HepG2 (cell line): ENCODE measurements around the gene MRPL38. TPM values are rescaled to one million over a fixed set of nuclear protein-coding genes. Genes with fewer than 3 reads are reported as not detected.

Experiments
- CBX1 ChIP-seq: IDR thresholded peaks from one replicate; pipeline ENCODE4 v1.6.1; 2016; ENCODE audit warnings: antibody characterized with exemption, low read depth
- DPF2 ChIP-seq: sonication (generic); formaldehyde crosslinking; IDR thresholded peaks from 2 replicates; pipeline ENCODE4 v1.4.0; 2020; ENCODE audit warnings: mild to moderate bottlenecking, low read depth, missing genetic modification reagents, borderline replicate concordance
- FOXJ3 ChIP-seq: sonication (generic); formaldehyde crosslinking; IDR thresholded peaks from 2 replicates; pipeline ENCODE4 v1.4.0; 2020; ENCODE audit warnings: missing genetic modification reagents, mild to moderate bottlenecking, borderline replicate concordance
- GZF1 ChIP-seq: sonication (generic); formaldehyde crosslinking; IDR thresholded peaks from 2 replicates; pipeline ENCODE4 v1.5.1; 2020; ENCODE audit warnings: mild to moderate bottlenecking, missing genetic modification reagents
- NR2F2 ChIP-seq: IDR thresholded peaks from 2 replicates; pipeline ENCODE4 v1.6.1; 2012; ENCODE audit warnings: low read depth, inconsistent platforms, borderline replicate concordance
- NR3C1 ChIP-seq: sonication (generic); formaldehyde crosslinking; IDR thresholded peaks from 2 replicates; pipeline ENCODE4 v1.4.0; 2020; ENCODE audit warnings: missing genetic modification reagents
- ZNF20 ChIP-seq: sonication (generic); formaldehyde crosslinking; IDR thresholded peaks from 2 replicates; pipeline ENCODE4 v1.4.0; 2020; ENCODE audit warnings: mild to moderate bottlenecking, moderate library complexity, missing genetic modification reagents
- ZNF558 ChIP-seq: sonication (generic); formaldehyde crosslinking; IDR thresholded peaks from 2 replicates; pipeline ENCODE4 v1.9.0; 2022; ENCODE audit warnings: mild to moderate bottlenecking, missing genetic modification reagents, borderline replicate concordance
- ZNF615 ChIP-seq: sonication (generic); formaldehyde crosslinking; IDR thresholded peaks from 2 replicates; pipeline ENCODE4 v1.5.0; 2020; ENCODE audit warnings: mild to moderate bottlenecking, missing genetic modification reagents, borderline replicate concordance
- ZNF816 ChIP-seq: sonication (generic); formaldehyde crosslinking; IDR thresholded peaks from 2 replicates; pipeline ENCODE4 v1.8.0; 2022; ENCODE audit warnings: missing genetic modification reagents, mild to moderate bottlenecking, borderline replicate concordance
- polyA plus RNA-seq, 8 experiments: library from polyadenylated mRNA; depleted of rRNA in 3 of 8; stranded (reverse) in 7 of 8; unstranded in 1 of 8; fragments of >200 nt; fragmentation: Illumina TruSeq in 4 of 8; extraction: Trizol in 4 of 8; gene quantifications; 2 replicates each; pipeline versions ENCODE4 v1.2.1 to v1.2.3, GENCODE V29; 2011 to 2016; ENCODE audit warnings: low read depth in 4 of 8, missing spikeins in 1 of 8, mixed read lengths in 1 of 8; ENCODE audit not compliant: insufficient read depth in 1 of 8
- total RNA-seq, 5 experiments: library from RNA; depleted of rRNA; stranded (reverse); fragments of >200 nt; fragmentation: Illumina TruSeq; extraction: Trizol; gene quantifications; 2 replicates each; pipeline ENCODE4 v1.2.3, GENCODE V29; 2016; ENCODE audit warnings: low read depth in 1 of 5
- TF ChIP-seq, protein P1 (sequence below): IDR thresholded peaks from 2 replicates; pipeline ENCODE4 v1.6.1; 2016
- TF ChIP-seq, protein P2 (sequence below): sonication (generic); formaldehyde crosslinking; IDR thresholded peaks from 2 replicates; pipeline ENCODE4 v1.4.0; 2020; ENCODE audit warnings: missing genetic modification reagents, borderline replicate concordance
- TF ChIP-seq, protein P3 (sequence below): sonication (generic); formaldehyde crosslinking; IDR thresholded peaks from 2 replicates; pipeline ENCODE4 v1.4.0; 2020; ENCODE audit warnings: missing genetic modification reagents
- TF ChIP-seq, protein P4 (sequence below): sonication (generic); formaldehyde crosslinking; conservative IDR thresholded peaks from 2 replicates; pipeline ENCODE4 v1.8.0; 2022; ENCODE audit warnings: mild to moderate bottlenecking, moderate library complexity, missing genetic modification reagents
- TF ChIP-seq, protein P5 (sequence below): sonication (generic); formaldehyde crosslinking; IDR thresholded peaks from 2 replicates; pipeline ENCODE4 v1.4.0; 2020; ENCODE audit warnings: mild to moderate bottlenecking, missing genetic modification reagents
- TF ChIP-seq, protein P6 (sequence below): IDR thresholded peaks from 2 replicates; pipeline ENCODE4 v1.6.1; 2016

MRPL38 gene
- total and polyA plus RNA-seq, 2 of the 13 experiments (the other 11 are each of a cell fraction or from before 2014, with no cell fraction given), result 83.7 to 125 TPM

DNA sequence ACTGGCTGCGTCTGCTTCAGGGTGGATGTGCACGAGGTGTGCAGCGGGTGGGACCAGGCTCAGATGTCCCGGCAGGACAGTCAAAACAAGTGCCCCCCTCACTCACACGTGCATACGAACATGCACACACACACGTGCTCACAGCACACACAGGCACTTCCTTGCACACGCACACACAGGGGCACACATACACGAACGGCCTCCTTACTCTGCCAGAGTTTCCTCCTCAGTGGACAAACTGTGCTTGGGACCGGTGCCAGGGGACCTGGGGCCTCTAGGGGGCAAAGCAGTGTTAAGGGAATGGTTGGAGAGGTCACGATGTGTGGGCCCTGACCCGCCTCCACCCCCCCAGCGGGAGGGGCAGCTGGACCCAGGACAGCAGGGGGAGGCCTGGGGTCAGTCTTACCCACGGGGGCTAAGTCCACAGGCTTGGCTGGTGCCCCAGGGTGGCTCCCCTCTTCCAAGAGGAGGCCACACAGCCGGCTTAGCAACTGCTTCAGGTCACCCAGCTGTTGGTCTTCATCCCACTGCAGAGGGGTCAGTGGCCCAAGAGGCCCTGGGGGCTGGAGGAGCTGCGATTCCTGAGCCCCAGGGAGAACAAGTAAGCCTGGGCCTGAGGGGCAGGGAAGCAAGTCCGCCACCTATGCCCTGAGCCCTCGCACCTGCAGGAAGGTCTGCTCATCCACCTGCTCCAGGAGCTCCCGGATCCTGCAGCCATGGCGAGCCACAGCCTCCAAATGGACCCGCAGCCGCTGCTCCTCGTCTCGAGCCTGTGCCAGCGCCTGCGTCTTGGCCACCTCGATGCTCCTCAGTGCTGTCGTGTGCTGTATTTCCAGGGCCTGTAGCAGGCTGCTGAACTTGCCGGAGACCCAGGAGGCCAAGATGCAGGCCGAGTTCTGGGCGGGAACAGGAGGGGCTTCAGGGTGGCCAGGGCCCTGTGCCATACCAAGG, 12.8 kb downstream of the MRPL38 start (continued):
- TF ChIP-seq, protein P1, sequence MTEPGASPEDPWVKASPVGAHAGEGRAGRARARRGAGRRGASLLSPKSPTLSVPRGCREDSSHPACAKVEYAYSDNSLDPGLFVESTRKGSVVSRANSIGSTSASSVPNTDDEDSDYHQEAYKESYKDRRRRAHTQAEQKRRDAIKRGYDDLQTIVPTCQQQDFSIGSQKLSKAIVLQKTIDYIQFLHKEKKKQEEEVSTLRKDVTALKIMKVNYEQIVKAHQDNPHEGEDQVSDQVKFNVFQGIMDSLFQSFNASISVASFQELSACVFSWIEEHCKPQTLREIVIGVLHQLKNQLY (CRISPR knock-in tag), result 0 out of 2 replicates have a peak, but pooled peaks have one; percentile 61
- TF ChIP-seq ZNF816 (CRISPR knock-in tag), result peak; percentile 77; the same call in 1 of the 2 replicates
- TF ChIP-seq ZNF20 (CRISPR knock-in tag), result no peak
- TF ChIP-seq, protein P2, sequence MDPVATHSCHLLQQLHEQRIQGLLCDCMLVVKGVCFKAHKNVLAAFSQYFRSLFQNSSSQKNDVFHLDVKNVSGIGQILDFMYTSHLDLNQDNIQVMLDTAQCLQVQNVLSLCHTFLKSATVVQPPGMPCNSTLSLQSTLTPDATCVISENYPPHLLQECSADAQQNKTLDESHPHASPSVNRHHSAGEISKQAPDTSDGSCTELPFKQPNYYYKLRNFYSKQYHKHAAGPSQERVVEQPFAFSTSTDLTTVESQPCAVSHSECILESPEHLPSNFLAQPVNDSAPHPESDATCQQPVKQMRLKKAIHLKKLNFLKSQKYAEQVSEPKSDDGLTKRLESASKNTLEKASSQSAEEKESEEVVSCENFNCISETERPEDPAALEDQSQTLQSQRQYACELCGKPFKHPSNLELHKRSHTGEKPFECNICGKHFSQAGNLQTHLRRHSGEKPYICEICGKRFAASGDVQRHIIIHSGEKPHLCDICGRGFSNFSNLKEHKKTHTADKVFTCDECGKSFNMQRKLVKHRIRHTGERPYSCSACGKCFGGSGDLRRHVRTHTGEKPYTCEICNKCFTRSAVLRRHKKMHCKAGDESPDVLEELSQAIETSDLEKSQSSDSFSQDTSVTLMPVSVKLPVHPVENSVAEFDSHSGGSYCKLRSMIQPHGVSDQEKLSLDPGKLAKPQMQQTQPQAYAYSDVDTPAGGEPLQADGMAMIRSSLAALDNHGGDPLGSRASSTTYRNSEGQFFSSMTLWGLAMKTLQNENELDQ (CRISPR knock-in tag), result peak; percentile 45; the same call in 1 of the 2 replicates
- no peak for TF ChIP-seq GZF1 (CRISPR knock-in tag)
- peak; percentile 69; the same call in 1 of the 2 replicates for TF ChIP-seq DPF2 (CRISPR knock-in tag)
- TF ChIP-seq, protein P3, sequence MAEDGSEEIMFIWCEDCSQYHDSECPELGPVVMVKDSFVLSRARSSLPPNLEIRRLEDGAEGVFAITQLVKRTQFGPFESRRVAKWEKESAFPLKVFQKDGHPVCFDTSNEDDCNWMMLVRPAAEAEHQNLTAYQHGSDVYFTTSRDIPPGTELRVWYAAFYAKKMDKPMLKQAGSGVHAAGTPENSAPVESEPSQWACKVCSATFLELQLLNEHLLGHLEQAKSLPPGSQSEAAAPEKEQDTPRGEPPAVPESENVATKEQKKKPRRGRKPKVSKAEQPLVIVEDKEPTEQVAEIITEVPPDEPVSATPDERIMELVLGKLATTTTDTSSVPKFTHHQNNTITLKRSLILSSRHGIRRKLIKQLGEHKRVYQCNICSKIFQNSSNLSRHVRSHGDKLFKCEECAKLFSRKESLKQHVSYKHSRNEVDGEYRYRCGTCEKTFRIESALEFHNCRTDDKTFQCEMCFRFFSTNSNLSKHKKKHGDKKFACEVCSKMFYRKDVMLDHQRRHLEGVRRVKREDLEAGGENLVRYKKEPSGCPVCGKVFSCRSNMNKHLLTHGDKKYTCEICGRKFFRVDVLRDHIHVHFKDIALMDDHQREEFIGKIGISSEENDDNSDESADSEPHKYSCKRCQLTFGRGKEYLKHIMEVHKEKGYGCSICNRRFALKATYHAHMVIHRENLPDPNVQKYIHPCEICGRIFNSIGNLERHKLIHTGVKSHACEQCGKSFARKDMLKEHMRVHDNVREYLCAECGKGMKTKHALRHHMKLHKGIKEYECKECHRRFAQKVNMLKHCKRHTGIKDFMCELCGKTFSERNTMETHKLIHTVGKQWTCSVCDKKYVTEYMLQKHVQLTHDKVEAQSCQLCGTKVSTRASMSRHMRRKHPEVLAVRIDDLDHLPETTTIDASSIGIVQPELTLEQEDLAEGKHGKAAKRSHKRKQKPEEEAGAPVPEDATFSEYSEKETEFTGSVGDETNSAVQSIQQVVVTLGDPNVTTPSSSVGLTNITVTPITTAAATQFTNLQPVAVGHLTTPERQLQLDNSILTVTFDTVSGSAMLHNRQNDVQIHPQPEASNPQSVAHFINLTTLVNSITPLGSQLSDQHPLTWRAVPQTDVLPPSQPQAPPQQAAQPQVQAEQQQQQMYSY (CRISPR knock-in tag), result 0 out of 2 replicates have a peak, but pooled peaks have one; percentile 29
- peak; percentile 89 for TF ChIP-seq NR2F2
- TF ChIP-seq CBX1, result no peak
- TF ChIP-seq, protein P4, sequence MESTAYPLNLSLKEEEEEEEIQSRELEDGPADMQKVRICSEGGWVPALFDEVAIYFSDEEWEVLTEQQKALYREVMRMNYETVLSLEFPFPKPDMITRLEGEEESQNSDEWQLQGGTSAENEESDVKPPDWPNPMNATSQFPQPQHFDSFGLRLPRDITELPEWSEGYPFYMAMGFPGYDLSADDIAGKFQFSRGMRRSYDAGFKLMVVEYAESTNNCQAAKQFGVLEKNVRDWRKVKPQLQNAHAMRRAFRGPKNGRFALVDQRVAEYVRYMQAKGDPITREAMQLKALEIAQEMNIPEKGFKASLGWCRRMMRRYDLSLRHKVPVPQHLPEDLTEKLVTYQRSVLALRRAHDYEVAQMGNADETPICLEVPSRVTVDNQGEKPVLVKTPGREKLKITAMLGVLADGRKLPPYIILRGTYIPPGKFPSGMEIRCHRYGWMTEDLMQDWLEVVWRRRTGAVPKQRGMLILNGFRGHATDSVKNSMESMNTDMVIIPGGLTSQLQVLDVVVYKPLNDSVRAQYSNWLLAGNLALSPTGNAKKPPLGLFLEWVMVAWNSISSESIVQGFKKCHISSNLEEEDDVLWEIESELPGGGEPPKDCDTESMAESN (CRISPR knock-in tag), result peak; percentile 22; the same call in 1 of the 2 replicates
- no peak for TF ChIP-seq NR3C1 (CRISPR knock-in tag)
- peak; percentile 37 for TF ChIP-seq ZNF558 (CRISPR knock-in tag)
- TF ChIP-seq, protein P5, sequence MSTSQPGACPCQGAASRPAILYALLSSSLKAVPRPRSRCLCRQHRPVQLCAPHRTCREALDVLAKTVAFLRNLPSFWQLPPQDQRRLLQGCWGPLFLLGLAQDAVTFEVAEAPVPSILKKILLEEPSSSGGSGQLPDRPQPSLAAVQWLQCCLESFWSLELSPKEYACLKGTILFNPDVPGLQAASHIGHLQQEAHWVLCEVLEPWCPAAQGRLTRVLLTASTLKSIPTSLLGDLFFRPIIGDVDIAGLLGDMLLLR (CRISPR knock-in tag), result no peak
- peak; percentile 70; the same call in 1 of the 2 replicates for TF ChIP-seq FOXJ3 (CRISPR knock-in tag)
- TF ChIP-seq ZNF615, result no peak
- TF ChIP-seq, protein P6, sequence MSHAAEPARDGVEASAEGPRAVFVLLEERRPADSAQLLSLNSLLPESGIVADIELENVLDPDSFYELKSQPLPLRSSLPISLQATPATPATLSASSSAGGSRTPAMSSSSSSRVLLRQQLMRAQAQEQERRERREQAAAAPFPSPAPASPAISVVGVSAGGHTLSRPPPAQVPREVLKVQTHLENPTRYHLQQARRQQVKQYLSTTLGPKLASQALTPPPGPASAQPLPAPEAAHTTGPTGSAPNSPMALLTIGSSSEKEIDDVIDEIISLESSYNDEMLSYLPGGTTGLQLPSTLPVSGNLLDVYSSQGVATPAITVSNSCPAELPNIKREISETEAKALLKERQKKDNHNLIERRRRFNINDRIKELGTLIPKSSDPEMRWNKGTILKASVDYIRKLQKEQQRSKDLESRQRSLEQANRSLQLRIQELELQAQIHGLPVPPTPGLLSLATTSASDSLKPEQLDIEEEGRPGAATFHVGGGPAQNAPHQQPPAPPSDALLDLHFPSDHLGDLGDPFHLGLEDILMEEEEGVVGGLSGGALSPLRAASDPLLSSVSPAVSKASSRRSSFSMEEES (CRISPR knock-in tag), result peak; percentile 56; the same call in 1 of the 2 replicates
